MM.1S (cell line): ENCODE results near the gene NMRK2.
"Not testable (repeated sequence)": the region's sequence is repeated elsewhere in the genome, so short reads cannot be mapped to it uniquely, and the experiment has no call there.

Experiments used
- DNase-seq: peaks from one replicate; pipeline ENCODE4 v3.0.0-alpha.2; 2015
- H2AFZ ChIP-seq: fragments of 300-600 bp; sonication (generic); 2 replicates; pipeline ENCODE4 v1.6.0; 2016; ENCODE audit warnings: antibody characterized with exemption, low read length
- H3F3A ChIP-seq: fragments of 300-600 bp; sonication (generic); 2 replicates; pipeline ENCODE4 v1.6.1; 2016; ENCODE audit warnings: mild to moderate bottlenecking, antibody characterized with exemption, low read length, moderate library complexity, mixed read lengths; ENCODE audit not compliant: insufficient read depth
- H3K27ac ChIP-seq: fragments of 300-600 bp; sonication (generic); 2 replicates; pipeline ENCODE4 v1.5.1; 2016; ENCODE audit warnings: mild to moderate bottlenecking, low read length
- H3K27me3 ChIP-seq: fragments of 300-600 bp; sonication (generic); replicated peaks from 2 replicates; pipeline ENCODE4 v1.6.0; 2016; ENCODE audit warnings: low read length; ENCODE audit not compliant: insufficient read depth
- H3K36me3 ChIP-seq: fragments of 300-600 bp; sonication (generic); replicated peaks from 2 replicates; pipeline ENCODE4 v1.6.1; 2016; ENCODE audit warnings: mild to moderate bottlenecking, low read length, mixed read lengths; ENCODE audit not compliant: insufficient read depth
- H3K4me1 ChIP-seq: fragments of 300-600 bp; sonication (generic); 2 replicates; pipeline ENCODE4 v1.6.1; 2016; ENCODE audit warnings: low read length, mixed read lengths
- H3K4me2 ChIP-seq: fragments of 300-600 bp; sonication (generic); 2 replicates; pipeline ENCODE4 v1.6.0; 2016; ENCODE audit warnings: low read depth, low read length
- H3K4me3 ChIP-seq: fragments of 300-600 bp; sonication (generic); 2 replicates; pipeline ENCODE4 v1.5.1; 2016; ENCODE audit warnings: low read length, mixed read lengths
- H3K79me2 ChIP-seq: fragments of 300-600 bp; sonication (generic); 2 replicates; pipeline ENCODE4 v1.6.1; 2016; ENCODE audit warnings: mixed run types, low read length, mixed read lengths
- H3K9ac ChIP-seq: fragments of 300-600 bp; sonication (generic); 2 replicates; pipeline ENCODE4 v1.6.1; 2016; ENCODE audit warnings: low read length, mixed read lengths
- H3K9me2 ChIP-seq: fragments of 300-600 bp; sonication (generic); replicated peaks from 2 replicates; pipeline ENCODE4 v1.6.1; 2016; ENCODE audit warnings: mild to moderate bottlenecking, low read length, mixed read lengths; ENCODE audit not compliant: insufficient read depth
- H3K9me3 ChIP-seq: fragments of 300-600 bp; sonication (generic); replicated peaks from 2 replicates; pipeline ENCODE4 v1.6.1; 2016; ENCODE audit warnings: mild to moderate bottlenecking, low read length, mixed read lengths; ENCODE audit not compliant: insufficient read depth
- H4K20me1 ChIP-seq: fragments of 300-600 bp; sonication (generic); 2 replicates; pipeline ENCODE4 v1.6.1; 2016; ENCODE audit warnings: mild to moderate bottlenecking, low read length, moderate library complexity, mixed read lengths; ENCODE audit not compliant: insufficient read depth
- EZH2 ChIP-seq: fragments of 300-600 bp; sonication (generic); optimal IDR thresholded peaks from 2 replicates; pipeline ENCODE3; 2017; ENCODE audit warnings: low read depth, mild to moderate bottlenecking, antibody characterized with exemption, low read length, mixed read lengths
- EZH2phosphoT487 ChIP-seq: fragments of 300-600 bp; sonication (generic); IDR thresholded peaks from 2 replicates; pipeline ENCODE4 v1.6.1; 2018; ENCODE audit warnings: antibody characterized with exemption, low read length
- TF ChIP-seq, protein P1 (sequence below): fragments of 300-600 bp; sonication (generic); IDR thresholded peaks from 2 replicates; pipeline ENCODE4 v1.5.1; 2016; ENCODE audit warnings: antibody characterized with exemption, low read length, mixed read lengths

The NMRK2 gene

GRCh38 chr19:3949997-3950859 is 17.4 kb downstream of the NMRK2 start:
- no peaks in the 10 kb centered on the region for H3K36me3 ChIP-seq
- no peak overlapping the region for H3K4me2 ChIP-seq
- H3K4me3 ChIP-seq, result no peak overlapping the region
- no peaks in the 10 kb centered on the region for H3K4me1 ChIP-seq
- no peaks in the 10 kb centered on the region for H3K79me2 ChIP-seq
- no peak overlapping the region for H2AFZ ChIP-seq
- no peak overlapping the region for H3K9ac ChIP-seq
- H3K9me3 ChIP-seq, result no peaks in the 10 kb centered on the region
- H3F3A ChIP-seq, result no peaks in the 10 kb centered on the region
- TF ChIP-seq EZH2, result no peak
- TF ChIP-seq, protein P1, sequence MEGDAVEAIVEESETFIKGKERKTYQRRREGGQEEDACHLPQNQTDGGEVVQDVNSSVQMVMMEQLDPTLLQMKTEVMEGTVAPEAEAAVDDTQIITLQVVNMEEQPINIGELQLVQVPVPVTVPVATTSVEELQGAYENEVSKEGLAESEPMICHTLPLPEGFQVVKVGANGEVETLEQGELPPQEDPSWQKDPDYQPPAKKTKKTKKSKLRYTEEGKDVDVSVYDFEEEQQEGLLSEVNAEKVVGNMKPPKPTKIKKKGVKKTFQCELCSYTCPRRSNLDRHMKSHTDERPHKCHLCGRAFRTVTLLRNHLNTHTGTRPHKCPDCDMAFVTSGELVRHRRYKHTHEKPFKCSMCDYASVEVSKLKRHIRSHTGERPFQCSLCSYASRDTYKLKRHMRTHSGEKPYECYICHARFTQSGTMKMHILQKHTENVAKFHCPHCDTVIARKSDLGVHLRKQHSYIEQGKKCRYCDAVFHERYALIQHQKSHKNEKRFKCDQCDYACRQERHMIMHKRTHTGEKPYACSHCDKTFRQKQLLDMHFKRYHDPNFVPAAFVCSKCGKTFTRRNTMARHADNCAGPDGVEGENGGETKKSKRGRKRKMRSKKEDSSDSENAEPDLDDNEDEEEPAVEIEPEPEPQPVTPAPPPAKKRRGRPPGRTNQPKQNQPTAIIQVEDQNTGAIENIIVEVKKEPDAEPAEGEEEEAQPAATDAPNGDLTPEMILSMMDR, result no peak
- DNase-seq, result no peak
- no peak overlapping the region for H3K27ac ChIP-seq
- H3K27me3 ChIP-seq, result peaks cover 68% of the 10 kb centered on the region
- peaks cover 3% of the 10 kb centered on the region; the same call in 1 of the 2 replicates for H4K20me1 ChIP-seq
- H3K9me2 ChIP-seq, result no peaks in the 10 kb centered on the region

- H3K9me2 ChIP-seq, result no peaks in the 10 kb centered on the region
- no peaks in the 10 kb centered on the region for H3K9me3 ChIP-seq
- H3K4me3 ChIP-seq, result no peak overlapping the region
- H3F3A ChIP-seq, result no peaks in the 10 kb centered on the region
- no peak for DNase-seq
- no peak overlapping the region for H3K27ac ChIP-seq
- TF ChIP-seq, protein P1, result no peak
- TF ChIP-seq EZH2 (no peak), EZH2phosphoT487 (no peak)
- no peak overlapping the region for H3K9ac ChIP-seq
- H3K27me3 ChIP-seq, result peaks cover 59% of the 10 kb centered on the region
- H3K4me1 ChIP-seq, result no peaks in the 10 kb centered on the region
- H3K79me2 ChIP-seq, result no peaks in the 10 kb centered on the region
- H4K20me1 ChIP-seq, result peaks cover 3% of the 10 kb centered on the region; the same call in 1 of the 2 replicates
- no peak overlapping the region for H2AFZ ChIP-seq
- H3K36me3 ChIP-seq, result no peaks in the 10 kb centered on the region
- no peak overlapping the region for H3K4me2 ChIP-seq
Observed at GRCh38 chr19:3950871-3951861, 18.3 kb downstream of the NMRK2 start.

DNA sequence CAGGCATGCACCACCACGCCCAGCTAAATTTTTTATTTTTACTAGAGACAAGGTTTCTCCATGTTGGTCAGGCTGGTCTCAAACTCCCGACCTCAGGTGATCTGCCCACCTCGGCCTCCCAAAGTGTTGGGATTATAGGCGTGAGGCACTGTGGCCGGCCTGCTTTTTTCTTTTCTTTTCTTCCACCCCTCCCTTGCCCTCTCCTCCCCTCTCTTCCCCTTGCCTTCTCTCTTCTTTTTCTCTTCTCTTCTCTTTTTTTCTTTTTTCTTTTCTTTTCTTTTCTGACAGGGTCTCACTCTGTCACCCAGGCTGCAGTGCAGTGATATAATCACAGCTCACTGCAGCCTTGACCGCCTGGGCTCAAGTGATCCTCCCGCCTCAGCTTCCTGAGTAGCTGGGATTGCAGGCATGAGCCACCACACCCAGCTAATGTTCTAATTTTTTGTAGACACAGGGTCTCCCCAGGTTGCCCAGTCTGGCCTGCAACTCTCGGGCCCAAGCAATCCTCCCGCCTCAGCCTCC is 19.9 kb downstream of the NMRK2 start:
- H3K36me3 ChIP-seq, DNase-seq, H2AFZ ChIP-seq, H3K4me1 ChIP-seq, H4K20me1 ChIP-seq, H3K27ac ChIP-seq, H3F3A ChIP-seq, H3K4me2 ChIP-seq, H3K9me2 ChIP-seq, H3K79me2 ChIP-seq, H3K9me3 ChIP-seq, H3K9ac ChIP-seq, H3K4me3 ChIP-seq: not testable (repeated sequence)
- H3K27me3 ChIP-seq, result peaks cover 42% of the 10 kb centered on the region
